GM19193 (cell line): Measurements from ENCODE around the gene JPT2.
A peak's percentile ranks its signal among the peaks of the same experiment; 100 is the strongest.

Experiments used
- POLR2A ChIP-seq: IDR thresholded peaks from 4 replicates; pipeline ENCODE4 v1.6.1; 2011; ENCODE audit not compliant: insufficient read depth, insufficient read length; ENCODE audit errors: extremely low read depth

Gene JPT2

GRCh38 chr16:1680361-1680760, 2.3 kb downstream of the JPT2 start:
- TF ChIP-seq POLR2A, result no peak

- TF ChIP-seq POLR2A, result no peak
These were observed 3.0 kb downstream of the JPT2 start for GRCh38 chr16:1681032-1681431.

GRCh38 chr16:1687427-1688316, 9.6 kb downstream of the JPT2 start:
- no peak for TF ChIP-seq POLR2A

GRCh38 chr16:1688807-1689560, 10.9 kb downstream of the JPT2 start:
- no peak for TF ChIP-seq POLR2A

GRCh38 chr16:1689853-1690252, 11.8 kb downstream of the JPT2 start:
- TF ChIP-seq POLR2A, result no peak

- no peak for TF ChIP-seq POLR2A
These were observed 12.7 kb downstream of the JPT2 start for GRCh38 chr16:1690810-1691209.

- TF ChIP-seq POLR2A, result no peak
These were observed 13.2 kb downstream of the JPT2 start for GRCh38 chr16:1691276-1691675.

GRCh38 chr16:1691956-1692355, 13.9 kb downstream of the JPT2 start:
- TF ChIP-seq POLR2A, result no peak

- no peak for TF ChIP-seq POLR2A
These were observed 18.8 kb downstream of the JPT2 start for GRCh38 chr16:1696863-1697262.

- no peak for TF ChIP-seq POLR2A
These were observed 20.6 kb downstream of the JPT2 start for GRCh38 chr16:1698680-1699079.

GRCh38 chr16:1700246-1700645, 22.2 kb downstream of the JPT2 start:
- TF ChIP-seq POLR2A, result no peak

GRCh38 chr16:1701216-1701878, 23.3 kb downstream of the JPT2 start:
- no peak for TF ChIP-seq POLR2A

GRCh38 chr16:1705688-1706385, 27.8 kb downstream of the JPT2 start, which contains the start of gene MAPK8IP3:
TSS of gene MAPK8IP3 (plus strand) at chr16:1706195. CDS start at chr16:1706340, 145 bp downstream.
- peak; percentile 97 for TF ChIP-seq POLR2A

GRCh38 chr16:1706386-1707192, 28.5 kb downstream of the JPT2 start:
- no peak for TF ChIP-seq POLR2A
